ENCODE results near the gene C5AR2. TPM values are rescaled to one million over a fixed set of nuclear protein-coding genes. Genes with fewer than 3 reads are reported as not detected.

C5AR2 gene
- total RNA-seq, 1 experiment from 2014 or later, result 2.4 TPM

DNA sequence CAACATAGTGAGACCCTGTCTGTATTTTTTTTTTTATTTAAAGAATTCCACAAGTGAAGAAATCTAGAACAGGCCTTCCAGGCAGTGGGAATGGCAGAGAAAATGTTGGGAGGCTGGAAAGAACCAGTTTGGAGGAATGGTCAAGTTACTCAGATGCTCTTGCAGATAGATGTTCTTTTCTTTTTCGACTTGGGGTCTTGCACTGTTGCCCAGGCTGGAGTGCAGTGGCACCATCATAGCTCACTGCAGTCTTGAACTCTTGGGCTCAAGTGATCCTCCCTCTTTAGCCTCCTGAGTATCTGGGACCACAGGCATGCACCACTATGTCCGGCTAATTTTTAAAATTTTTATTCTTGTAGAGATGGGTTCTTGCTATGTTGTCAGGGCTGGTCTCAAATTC lies 21.7 kb upstream of the C5AR2 start:
- H3K36me3 Mint-ChIP-seq (ENCODE audit: insufficient read depth, unreplicated experiment), result peaks cover 7% of the 10 kb centered on the region
- CTCF ChIA-PET, result no interaction called here
- no peaks in the 10 kb centered on the region for H3K9me3 Mint-ChIP-seq (ENCODE audit: unreplicated experiment)
- no peak for TF ChIP-seq CTCF (IDR thresholded peaks at IDR 0.05; ENCODE audit: unreplicated experiment)
- intact Hi-C loops (cut with micrococcal nuclease), result no loop called here
- H3K27me3 Mint-ChIP-seq (ENCODE audit: insufficient read depth, unreplicated experiment), result no peaks in the 10 kb centered on the region
- H3K4me1 Mint-ChIP-seq (ENCODE audit: insufficient read depth, unreplicated experiment), result peaks cover 36% of the 10 kb centered on the region
- POLR2A ChIA-PET, result interaction anchor here (0.5 to 1.0 kb wide), 2 partner anchors 12 to 1189 kb away, joined by 3 to 4 read pairs; no protein-coding TSS in a partner anchor
- no peak overlapping the region for H3K27ac Mint-ChIP-seq (ENCODE audit: low read depth, unreplicated experiment)
- no peak overlapping the region for H3K4me3 Mint-ChIP-seq (ENCODE audit: unreplicated experiment)
- BruUV-seq (replicated peaks), result no TSS peak
- DNase-seq (ENCODE audit: unreplicated experiment), result no peak

DNA sequence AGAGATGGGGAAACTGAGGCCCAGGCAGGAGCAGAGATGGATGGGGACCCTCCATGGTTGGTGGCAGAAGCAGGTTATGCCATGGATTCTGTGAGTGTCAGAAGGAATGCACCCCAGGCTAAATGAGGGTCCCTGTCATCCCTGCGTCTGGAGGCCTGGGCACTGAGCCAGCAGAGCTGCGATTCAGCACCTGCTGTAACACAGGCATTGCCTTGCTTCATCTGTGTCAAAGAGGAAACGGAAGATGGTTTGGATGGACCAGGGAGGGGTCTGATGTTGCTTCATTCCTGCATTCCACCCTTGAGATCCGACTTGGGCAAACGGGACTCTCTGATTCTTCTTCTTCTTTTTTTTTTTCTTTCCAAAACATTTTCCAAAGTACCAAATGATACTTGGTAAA lies 21.2 kb upstream of the C5AR2 start:
- CTCF ChIA-PET, result interaction anchor here (1.5 kb wide), 1 partner anchor 26 kb away, joined by 3 read pairs; no protein-coding TSS in a partner anchor
- Mint-ChIP-seq H3K27ac (ENCODE audit: low read depth, unreplicated experiment) (no peak overlapping the region), H3K4me3 (ENCODE audit: unreplicated experiment) (no peak overlapping the region)

GRCh38 chr19:47312366-47313006 lies 19.5 kb upstream of the C5AR2 start:
- no peak for DNase-seq (ENCODE audit: unreplicated experiment)
- no peak for TF ChIP-seq CTCF (IDR thresholded peaks at IDR 0.05; ENCODE audit: unreplicated experiment)
- Mint-ChIP-seq H3K36me3 (ENCODE audit: insufficient read depth, unreplicated experiment) (peaks cover 7% of the 10 kb centered on the region), H3K27ac (ENCODE audit: low read depth, unreplicated experiment) (no peak overlapping the region), H3K9me3 (ENCODE audit: unreplicated experiment) (no peaks in the 10 kb centered on the region), H3K27me3 (ENCODE audit: insufficient read depth, unreplicated experiment) (no peaks in the 10 kb centered on the region), H3K4me1 (ENCODE audit: insufficient read depth, unreplicated experiment) (peaks cover 36% of the 10 kb centered on the region), H3K4me3 (ENCODE audit: unreplicated experiment) (no peak overlapping the region)
- BruUV-seq (replicated peaks), result no TSS peak
- CTCF ChIA-PET, result interaction anchor here (0.6 to 1.5 kb wide), 4 partner anchors 28 to 1754 kb away, joined by 3 to 4 read pairs (median 4); no protein-coding TSS in a partner anchor
- intact Hi-C loops (cut with micrococcal nuclease), result no loop called here
- POLR2A ChIA-PET, result interaction anchor here (1.6 to 1.9 kb wide), 2 partner anchors 8 to 36 kb away, joined by 4 to 6 read pairs; partner anchors contain the start of gene DHX34

More for the DNA sequence above, 21.2 kb upstream of the C5AR2 start:
- Mint-ChIP-seq H3K36me3 (ENCODE audit: insufficient read depth, unreplicated experiment) (peaks cover 7% of the 10 kb centered on the region), H3K4me1 (ENCODE audit: insufficient read depth, unreplicated experiment) (peaks cover 38% of the 10 kb centered on the region), H3K27me3 (ENCODE audit: insufficient read depth, unreplicated experiment) (no peaks in the 10 kb centered on the region), H3K9me3 (ENCODE audit: unreplicated experiment) (no peaks in the 10 kb centered on the region)
- DNase-seq (ENCODE audit: unreplicated experiment), result peak; percentile 94
- intact Hi-C loops (cut with micrococcal nuclease), result no loop called here
- TF ChIP-seq CTCF (IDR thresholded peaks at IDR 0.05; ENCODE audit: unreplicated experiment), result no peak
- no TSS peak for BruUV-seq (replicated peaks)
- POLR2A ChIA-PET, result interaction anchor here (1.0 kb wide), 1 partner anchor 13 kb away, joined by 4 read pairs; no protein-coding TSS in a partner anchor

DNA sequence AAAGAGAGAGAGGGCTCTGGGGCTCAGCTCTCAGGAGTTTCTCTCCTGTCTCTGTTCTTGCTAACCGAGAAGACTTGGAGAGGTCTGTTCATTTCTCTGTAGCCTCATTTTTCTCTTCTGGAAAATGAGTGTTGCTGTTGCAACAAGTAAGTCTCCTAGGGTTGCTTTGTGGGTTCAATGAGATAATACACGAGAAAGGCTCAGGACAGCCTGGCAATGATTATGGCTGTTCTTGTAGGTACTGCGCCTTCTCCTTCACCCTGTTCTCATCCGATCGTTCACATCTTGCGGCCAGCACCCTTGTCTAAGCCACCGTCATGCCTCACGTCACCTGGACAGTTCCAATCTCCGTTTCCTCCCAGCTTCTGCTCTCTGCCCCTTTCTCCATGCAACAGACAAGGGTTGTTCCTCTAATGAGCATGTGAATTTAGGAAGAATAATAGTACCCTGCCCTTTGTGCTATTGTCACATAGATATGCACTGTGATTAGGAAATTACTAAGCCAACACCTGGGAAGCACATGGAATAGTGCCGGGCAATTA lies 18.1 kb upstream of the C5AR2 start:
- DNase-seq (ENCODE audit: unreplicated experiment), result no peak
- POLR2A ChIA-PET, result interaction anchor here (0.7 to 1.6 kb wide), 3 partner anchors 9 to 23 kb away, joined by 3 to 4 read pairs (median 3); no protein-coding TSS in a partner anchor
- BruUV-seq (replicated peaks), result no TSS peak
- peaks cover 7% of the 10 kb centered on the region for H3K36me3 Mint-ChIP-seq (ENCODE audit: insufficient read depth, unreplicated experiment)
- no peaks in the 10 kb centered on the region for H3K9me3 Mint-ChIP-seq (ENCODE audit: unreplicated experiment)
- TF ChIP-seq CTCF (IDR thresholded peaks at IDR 0.05; ENCODE audit: unreplicated experiment), result no peak
- CTCF ChIA-PET, result interaction anchor here (1.9 kb wide), 1 partner anchor 9 kb away, joined by 9 read pairs; no protein-coding TSS in a partner anchor
- peak overlapping the region; percentile 20 for H3K27ac Mint-ChIP-seq (ENCODE audit: low read depth, unreplicated experiment)
- H3K27me3 Mint-ChIP-seq (ENCODE audit: insufficient read depth, unreplicated experiment), result no peaks in the 10 kb centered on the region
- no peak overlapping the region for H3K4me3 Mint-ChIP-seq (ENCODE audit: unreplicated experiment)
- peaks cover 35% of the 10 kb centered on the region for H3K4me1 Mint-ChIP-seq (ENCODE audit: insufficient read depth, unreplicated experiment)
- intact Hi-C loops (cut with micrococcal nuclease), result no loop called here

Data from MCF 10A (cell line).